Sigmoid colon (tissue), 3 donors: ENCODE results near the gene MAPT.

Experiments
- CTCF ChIP-seq, 4 experiments: fragments of 450-650 bp in 3 of 4; fragments of 200-600 bp in 1 of 4; IDR thresholded peaks; one replicate each; pipeline ENCODE4 v1.5.1; 2016 to 2019; ENCODE audit warnings: antibody characterized with exemption in 4 of 4, mild to moderate bottlenecking in 3 of 4, moderate library complexity in 2 of 4
- POLR2A ChIP-seq, 2 donors: fragments of 450-650 bp; IDR thresholded peaks; one replicate each; pipeline ENCODE4 v1.6.1; 2016; ENCODE audit warnings: antibody characterized with exemption in 2 of 2, mild to moderate bottlenecking in 2 of 2, moderate library complexity in 2 of 2

GRCh38 chr17:45852535-45853297, 41.6 kb upstream of the MAPT start:
- peak; percentile 32 to 88 (median 69) for TF ChIP-seq CTCF (IDR thresholded peaks at IDR 0.05)
- no peak for TF ChIP-seq POLR2A (IDR thresholded peaks at IDR 0.05)
